Measurements from ENCODE around the gene KRTAP9-1.
"Not testable (repeated sequence)": the region's sequence is repeated elsewhere in the genome, so short reads cannot be mapped to it uniquely, and the experiment has no call there.

Gene KRTAP9-1, protein sequence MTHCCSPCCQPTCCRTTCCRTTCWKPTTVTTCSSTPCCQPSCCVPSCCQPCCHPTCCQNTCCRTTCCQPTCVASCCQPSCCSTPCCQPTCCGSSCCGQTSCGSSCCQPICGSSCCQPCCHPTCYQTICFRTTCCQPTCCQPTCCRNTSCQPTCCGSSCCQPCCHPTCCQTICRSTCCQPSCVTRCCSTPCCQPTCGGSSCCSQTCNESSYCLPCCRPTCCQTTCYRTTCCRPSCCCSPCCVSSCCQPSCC

GRCh38 chr17:41189837-41190318 lies at the start of gene KRTAP9-1:
TSS of gene KRTAP9-1 (plus strand) at chr17:41189887. CDS start at chr17:41189887, 0 bp downstream.
- not testable (repeated sequence) for DNase-seq (ENCODE audit: low read depth in 2 of 2)

DNA sequence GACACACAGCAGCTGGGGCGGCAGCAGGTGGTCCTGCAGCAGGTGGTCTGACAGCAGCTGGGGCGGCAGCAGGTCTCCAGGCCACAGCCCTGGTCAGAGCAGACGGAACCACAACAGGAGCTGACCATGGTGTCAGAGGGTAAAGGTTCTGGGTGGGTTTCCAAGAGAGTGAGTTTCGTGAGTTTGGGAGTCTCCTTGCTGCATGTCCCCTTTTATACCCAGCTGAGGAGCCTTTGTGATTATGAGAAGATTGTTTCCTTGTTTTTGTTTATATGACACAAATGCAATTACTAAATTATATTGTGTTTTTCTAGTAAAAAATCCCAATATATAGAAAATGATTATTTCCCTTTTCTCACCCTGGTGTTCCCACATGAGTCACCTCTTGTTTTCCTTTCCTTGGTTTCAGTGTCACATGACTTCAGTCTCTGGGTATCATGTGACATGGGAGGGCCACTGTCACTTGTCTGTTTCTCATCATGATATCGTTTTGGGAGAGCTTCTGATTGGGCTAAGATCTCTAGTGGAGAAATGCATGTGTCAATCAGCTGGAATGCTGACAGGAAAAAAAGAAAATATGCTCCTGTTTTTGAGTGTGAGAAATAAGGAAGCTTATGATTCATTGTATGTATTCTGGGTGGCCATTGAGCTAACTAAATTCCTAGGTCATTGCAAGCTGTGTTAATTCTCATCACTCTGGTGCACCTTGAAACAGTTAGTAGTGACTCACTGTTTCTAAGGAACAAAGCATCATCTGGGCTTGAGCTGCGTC lies 49.1 kb upstream of the KRTAP9-1 start, which contains the start of gene KRTAP4-6:
TSS of gene KRTAP4-6 (minus strand) at position 185 of the 772 bp plus-strand sequence. CDS start at position 128, 57 bp downstream.
- DNase-seq (ENCODE audit: low read depth in 2 of 2): peak in 1 of 2 donors; percentile 70
- TF ChIP-seq CTCF (IDR thresholded peaks at IDR 0.05; ENCODE audit: low read depth, low read length): no peak
- H3K4me3 ChIP-seq (replicated peaks in 1 of 2; ENCODE audit: low read depth in 2 of 2, low read length in 2 of 2): no peak within 1 kb of the TSS

More at GRCh38 chr17:41189837-41190318, at the start of gene KRTAP9-1:
- H3K4me3 ChIP-seq (replicated peaks in 1 of 2; ENCODE audit: low read depth in 2 of 2, low read length in 2 of 2): not testable (repeated sequence)

GRCh38 chr17:41141361-41141760 lies 48.3 kb upstream of the KRTAP9-1 start:
- TF ChIP-seq CTCF (IDR thresholded peaks at IDR 0.05; ENCODE audit: low read depth, low read length): no peak
- no peak for DNase-seq (ENCODE audit: low read depth in 2 of 2)
- H3K4me3 ChIP-seq (replicated peaks in 1 of 2; ENCODE audit: low read depth in 2 of 2, low read length in 2 of 2): no peak overlapping the region

DNA sequence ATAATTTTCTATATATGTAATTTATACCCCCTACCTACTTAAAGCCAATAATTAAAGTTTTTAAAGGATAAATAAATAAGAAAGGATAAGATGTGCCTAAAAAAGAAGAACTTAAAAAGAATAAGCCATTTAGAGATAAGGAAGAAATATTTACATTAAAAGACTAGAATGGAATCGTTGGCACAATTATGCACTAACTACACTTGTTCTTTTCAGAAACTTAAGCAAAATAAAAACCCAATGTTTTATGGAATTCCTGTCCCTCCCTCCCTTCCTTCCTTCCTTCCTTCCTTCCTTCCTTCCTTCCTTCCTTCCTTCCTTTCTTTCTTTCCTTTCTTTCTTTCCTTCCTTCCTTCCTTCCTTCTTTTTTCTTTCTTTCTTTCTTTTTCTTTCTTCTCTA lies 44.8 kb upstream of the KRTAP9-1 start:
- no peak for DNase-seq (ENCODE audit: low read depth in 2 of 2)
- TF ChIP-seq CTCF (IDR thresholded peaks at IDR 0.05; ENCODE audit: low read depth, low read length): no peak
- H3K4me3 ChIP-seq (replicated peaks in 1 of 2; ENCODE audit: low read depth in 2 of 2, low read length in 2 of 2): no peak overlapping the region

DNA sequence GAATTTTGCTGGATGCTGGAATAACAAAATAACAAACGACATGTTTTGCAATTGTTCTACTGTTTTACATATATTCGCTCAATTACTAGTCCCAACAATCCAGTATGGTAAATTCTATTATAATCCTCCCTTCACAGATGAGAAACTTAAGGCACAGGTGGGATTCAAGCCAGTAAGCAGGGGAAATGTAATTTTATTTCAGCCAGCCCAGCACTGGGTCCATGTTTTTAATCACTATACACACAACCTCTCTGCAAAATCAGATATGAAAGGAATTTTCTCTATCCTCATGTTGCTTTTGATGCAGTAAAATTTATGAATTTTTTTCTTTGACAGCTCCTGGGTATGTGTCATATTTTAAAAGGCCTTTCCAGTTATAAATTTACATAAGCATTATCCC lies 44.4 kb upstream of the KRTAP9-1 start:
- DNase-seq (ENCODE audit: low read depth in 2 of 2): no peak
- H3K4me3 ChIP-seq (replicated peaks in 1 of 2; ENCODE audit: low read depth in 2 of 2, low read length in 2 of 2): no peak overlapping the region
- no peak for TF ChIP-seq CTCF (IDR thresholded peaks at IDR 0.05; ENCODE audit: low read depth, low read length)

GRCh38 chr17:41147531-41148204 lies 42.0 kb upstream of the KRTAP9-1 start:
- H3K4me3 ChIP-seq (replicated peaks in 1 of 2; ENCODE audit: low read depth in 2 of 2, low read length in 2 of 2): no peak overlapping the region
- TF ChIP-seq CTCF (IDR thresholded peaks at IDR 0.05; ENCODE audit: low read depth, low read length): no peak
- no peak for DNase-seq (ENCODE audit: low read depth in 2 of 2)

DNA sequence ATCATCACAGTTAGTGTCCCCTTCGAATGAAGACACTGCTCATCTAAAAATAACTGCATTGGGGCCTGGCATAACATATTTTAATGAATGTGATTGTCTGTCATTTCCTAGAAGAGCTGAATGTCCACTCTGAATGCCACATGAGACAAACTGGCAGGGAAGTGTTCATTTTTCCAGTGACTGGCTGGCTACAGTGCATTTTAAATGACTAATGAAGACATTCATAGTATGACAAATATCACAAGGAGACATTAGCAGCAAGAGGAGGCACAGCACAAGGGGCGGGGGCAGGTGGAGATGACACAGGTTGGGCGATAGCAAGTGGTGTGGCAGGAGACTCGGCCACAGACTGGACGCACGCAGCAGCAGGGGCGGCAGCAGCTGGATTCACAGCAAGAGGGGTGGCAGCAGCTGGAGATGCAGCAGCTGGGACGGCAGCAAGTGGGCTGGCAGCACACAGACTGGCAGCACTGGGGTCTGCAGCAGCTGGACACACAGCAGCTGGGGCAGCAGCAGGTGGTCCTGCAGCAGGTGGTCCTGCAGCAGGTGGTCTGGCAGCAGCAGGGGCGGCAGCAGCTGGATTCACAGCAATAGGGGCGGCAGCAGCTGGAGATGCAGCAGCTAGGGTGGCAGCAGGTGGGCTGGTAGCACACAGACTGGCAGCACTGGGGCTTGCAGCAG lies 40.6 kb upstream of the KRTAP9-1 start:
- not testable (repeated sequence) for DNase-seq (ENCODE audit: low read depth in 2 of 2); H3K4me3 ChIP-seq (replicated peaks in 1 of 2; ENCODE audit: low read depth in 2 of 2, low read length in 2 of 2)

Measured in cardiac fibroblast (primary cell).